ENCODE data around the gene ZNF695.

Gene ZNF695

DNA sequence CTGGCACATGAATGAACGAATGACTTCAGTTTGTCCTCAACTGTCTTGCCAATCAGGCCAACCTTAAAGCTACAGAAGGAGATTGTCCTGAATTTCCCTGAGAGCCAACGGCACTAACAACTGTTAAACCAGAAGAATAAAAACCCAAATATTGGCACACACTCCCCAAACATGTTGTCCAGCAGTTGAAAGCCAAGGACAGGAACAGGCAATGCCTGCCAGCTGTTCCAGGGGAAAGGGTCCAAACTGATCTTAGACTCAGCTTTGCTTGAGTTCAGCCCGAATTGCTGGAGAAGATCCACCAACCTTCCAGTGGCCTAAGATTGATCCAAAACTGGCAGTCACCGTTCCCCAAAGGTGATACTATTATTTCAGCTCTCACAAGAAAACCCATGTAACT, 53.7 kb downstream of the ZNF695 start:
- no peak for DNase-seq

DNA sequence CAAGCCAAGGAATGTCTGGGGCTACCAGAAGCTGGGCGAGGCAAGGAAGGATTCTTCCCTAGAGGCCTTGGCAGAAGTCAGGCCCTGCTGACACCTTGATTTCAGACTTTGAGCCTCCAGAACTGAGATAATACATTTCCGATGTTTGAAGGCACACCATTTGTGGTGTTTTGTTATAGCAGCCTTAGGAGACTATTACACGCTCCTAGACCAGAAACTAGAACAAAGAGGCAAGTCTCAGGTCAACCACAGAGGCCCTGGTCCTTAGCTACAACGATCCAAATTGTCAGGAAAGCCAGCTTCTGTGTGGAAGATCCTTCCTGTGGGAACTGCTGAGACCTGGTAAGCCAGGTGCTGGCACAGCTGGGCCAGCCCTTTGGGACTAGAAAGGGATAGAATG, 56.4 kb downstream of the ZNF695 start:
- no peak for DNase-seq

DNA sequence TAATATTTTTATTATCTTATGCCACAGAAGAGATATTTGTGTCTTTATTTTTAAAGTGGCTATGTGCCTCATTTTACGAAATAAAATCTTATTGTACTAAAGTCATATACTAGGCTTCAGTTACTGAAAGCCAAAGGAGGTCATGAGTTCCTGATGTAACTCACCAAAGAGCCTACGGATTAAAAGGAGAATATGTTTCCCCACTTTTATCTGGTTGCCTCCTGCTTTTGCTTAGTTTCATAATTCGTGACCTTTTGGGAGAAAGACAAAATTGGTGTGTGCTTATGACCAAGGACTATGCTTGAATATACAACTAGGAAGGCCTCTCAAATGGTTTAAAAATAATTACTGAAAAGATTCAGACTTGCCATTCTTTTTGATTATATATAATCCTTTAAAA, 57.9 kb downstream of the ZNF695 start:
- no peak for DNase-seq

DNA sequence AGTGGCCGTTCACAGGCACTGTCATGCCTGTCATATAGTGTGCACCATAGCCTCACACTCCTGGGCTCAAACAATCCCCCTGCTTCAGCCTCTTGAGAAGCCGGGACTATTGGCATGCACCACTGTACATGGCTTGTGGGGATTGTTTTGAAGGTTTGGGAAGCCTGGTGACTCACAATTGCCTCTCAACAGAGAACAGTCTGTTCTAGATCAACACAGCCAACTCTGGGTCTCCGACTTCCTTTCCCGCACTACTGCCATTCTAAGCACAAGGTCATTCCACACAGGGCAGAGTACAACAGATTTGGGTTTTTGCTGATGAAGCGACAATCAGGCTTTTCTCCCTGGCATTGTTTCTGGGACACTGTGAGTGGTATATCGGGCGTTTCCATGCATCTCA, 60.6 kb downstream of the ZNF695 start:
- DNase-seq, result no peak

DNA sequence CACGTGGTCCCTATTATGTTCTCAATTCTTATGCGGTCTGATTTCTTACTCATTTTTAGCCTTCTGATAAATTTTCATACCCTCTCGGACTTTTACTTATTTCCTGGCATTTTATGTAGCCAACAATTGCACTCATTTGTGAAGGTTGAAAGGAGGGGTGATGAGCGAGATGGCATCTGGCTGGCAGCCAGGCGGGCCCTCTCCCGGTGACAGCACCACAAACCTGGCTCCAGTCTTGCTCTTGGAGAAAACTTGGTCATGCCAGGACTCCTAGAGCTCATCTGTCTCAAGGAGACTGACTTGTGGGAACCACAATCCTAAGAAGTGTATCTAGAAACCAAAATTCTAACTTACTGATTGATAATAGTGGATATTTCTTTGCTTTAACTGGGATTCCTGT, 61.5 kb downstream of the ZNF695 start:
- DNase-seq, result no peak
